ENCODE results near the gene DYSF.

- TF ChIP-seq CEBPB (IDR thresholded peaks at IDR 0.05) (no peak), TEAD4 (IDR thresholded peaks at IDR 0.05) (no peak), RAD21 (IDR thresholded peaks at IDR 0.05; ENCODE audit: low read depth) (no peak), CREB1 (IDR thresholded peaks at IDR 0.05; ENCODE audit: low read depth) (no peak), TAF1 (IDR thresholded peaks at IDR 0.05; ENCODE audit: low read depth) (no peak), YY1 (IDR thresholded peaks at IDR 0.05; ENCODE audit: low read depth) (no peak), FOXM1 (IDR thresholded peaks at IDR 0.05; ENCODE audit: borderline replicate concordance, low read depth) (no peak), EP300 (IDR thresholded peaks at IDR 0.05; ENCODE audit: borderline replicate concordance) (no peak), EGR1 (IDR thresholded peaks at IDR 0.05) (no peak), TCF12 (IDR thresholded peaks at IDR 0.05; ENCODE audit: low read depth) (no peak)
- TF ChIP-seq, protein P1, sequence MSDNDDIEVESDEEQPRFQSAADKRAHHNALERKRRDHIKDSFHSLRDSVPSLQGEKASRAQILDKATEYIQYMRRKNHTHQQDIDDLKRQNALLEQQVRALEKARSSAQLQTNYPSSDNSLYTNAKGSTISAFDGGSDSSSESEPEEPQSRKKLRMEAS (IDR thresholded peaks at IDR 0.05) = no peak
- TF ChIP-seq, protein P2, sequence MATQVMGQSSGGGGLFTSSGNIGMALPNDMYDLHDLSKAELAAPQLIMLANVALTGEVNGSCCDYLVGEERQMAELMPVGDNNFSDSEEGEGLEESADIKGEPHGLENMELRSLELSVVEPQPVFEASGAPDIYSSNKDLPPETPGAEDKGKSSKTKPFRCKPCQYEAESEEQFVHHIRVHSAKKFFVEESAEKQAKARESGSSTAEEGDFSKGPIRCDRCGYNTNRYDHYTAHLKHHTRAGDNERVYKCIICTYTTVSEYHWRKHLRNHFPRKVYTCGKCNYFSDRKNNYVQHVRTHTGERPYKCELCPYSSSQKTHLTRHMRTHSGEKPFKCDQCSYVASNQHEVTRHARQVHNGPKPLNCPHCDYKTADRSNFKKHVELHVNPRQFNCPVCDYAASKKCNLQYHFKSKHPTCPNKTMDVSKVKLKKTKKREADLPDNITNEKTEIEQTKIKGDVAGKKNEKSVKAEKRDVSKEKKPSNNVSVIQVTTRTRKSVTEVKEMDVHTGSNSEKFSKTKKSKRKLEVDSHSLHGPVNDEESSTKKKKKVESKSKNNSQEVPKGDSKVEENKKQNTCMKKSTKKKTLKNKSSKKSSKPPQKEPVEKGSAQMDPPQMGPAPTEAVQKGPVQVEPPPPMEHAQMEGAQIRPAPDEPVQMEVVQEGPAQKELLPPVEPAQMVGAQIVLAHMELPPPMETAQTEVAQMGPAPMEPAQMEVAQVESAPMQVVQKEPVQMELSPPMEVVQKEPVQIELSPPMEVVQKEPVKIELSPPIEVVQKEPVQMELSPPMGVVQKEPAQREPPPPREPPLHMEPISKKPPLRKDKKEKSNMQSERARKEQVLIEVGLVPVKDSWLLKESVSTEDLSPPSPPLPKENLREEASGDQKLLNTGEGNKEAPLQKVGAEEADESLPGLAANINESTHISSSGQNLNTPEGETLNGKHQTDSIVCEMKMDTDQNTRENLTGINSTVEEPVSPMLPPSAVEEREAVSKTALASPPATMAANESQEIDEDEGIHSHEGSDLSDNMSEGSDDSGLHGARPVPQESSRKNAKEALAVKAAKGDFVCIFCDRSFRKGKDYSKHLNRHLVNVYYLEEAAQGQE (IDR thresholded peaks at IDR 0.05; ENCODE audit: low read depth) = no peak
Observed at GRCh38 chr2:71465356-71465755, 12.0 kb downstream of the DYSF start.
